Measurements from ENCODE around the gene PERM1.

GRCh38 chr1:1019122-1019999 lies 37.5 kb upstream of the PERM1 start:
- TF ChIP-seq CTCF (IDR thresholded peaks at IDR 0.05) (peak; percentile 37 to 65 (median 60)), POLR2A (IDR thresholded peaks at IDR 0.05) (no peak), POLR2AphosphoS5 (IDR thresholded peaks at IDR 0.05) (no peak)

Data from prostate gland (tissue), 2 donors.